ENCODE data around the gene HEY2.

DNA sequence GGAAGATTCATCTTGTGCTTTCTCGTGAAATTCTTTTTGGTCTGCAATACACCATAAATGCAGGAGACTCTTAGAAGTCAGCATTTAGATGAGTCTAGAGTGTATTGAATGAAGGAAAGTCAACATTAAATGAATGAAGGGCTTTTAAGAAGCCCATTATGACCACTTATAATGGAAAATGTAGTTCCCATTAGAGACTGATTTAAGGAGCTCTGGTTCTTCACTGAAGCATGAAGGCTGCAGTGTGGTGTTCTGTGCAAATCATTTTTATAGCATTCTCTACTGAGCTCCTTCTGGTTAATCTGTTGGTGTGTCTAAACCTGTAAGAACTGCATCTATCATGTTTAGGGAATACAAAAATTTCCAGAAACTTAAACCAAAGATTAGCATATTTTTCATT lies 61.0 kb downstream of the HEY2 start:
- TF ChIP-seq, protein P1, sequence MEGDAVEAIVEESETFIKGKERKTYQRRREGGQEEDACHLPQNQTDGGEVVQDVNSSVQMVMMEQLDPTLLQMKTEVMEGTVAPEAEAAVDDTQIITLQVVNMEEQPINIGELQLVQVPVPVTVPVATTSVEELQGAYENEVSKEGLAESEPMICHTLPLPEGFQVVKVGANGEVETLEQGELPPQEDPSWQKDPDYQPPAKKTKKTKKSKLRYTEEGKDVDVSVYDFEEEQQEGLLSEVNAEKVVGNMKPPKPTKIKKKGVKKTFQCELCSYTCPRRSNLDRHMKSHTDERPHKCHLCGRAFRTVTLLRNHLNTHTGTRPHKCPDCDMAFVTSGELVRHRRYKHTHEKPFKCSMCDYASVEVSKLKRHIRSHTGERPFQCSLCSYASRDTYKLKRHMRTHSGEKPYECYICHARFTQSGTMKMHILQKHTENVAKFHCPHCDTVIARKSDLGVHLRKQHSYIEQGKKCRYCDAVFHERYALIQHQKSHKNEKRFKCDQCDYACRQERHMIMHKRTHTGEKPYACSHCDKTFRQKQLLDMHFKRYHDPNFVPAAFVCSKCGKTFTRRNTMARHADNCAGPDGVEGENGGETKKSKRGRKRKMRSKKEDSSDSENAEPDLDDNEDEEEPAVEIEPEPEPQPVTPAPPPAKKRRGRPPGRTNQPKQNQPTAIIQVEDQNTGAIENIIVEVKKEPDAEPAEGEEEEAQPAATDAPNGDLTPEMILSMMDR (IDR thresholded peaks at IDR 0.05; ENCODE audit: low read length) = no peak
- no peak for TF ChIP-seq EZH2 (optimal IDR thresholded peaks at IDR 0.05; ENCODE audit: low read depth, low read length)
